ENCODE measurements around the gene CRHR2.

CRHR2 gene

GRCh38 chr7:30662431-30662939 is 19.8 kb downstream of the CRHR2 start:
- no peak for TF ChIP-seq CTCF (IDR thresholded peaks at IDR 0.05; ENCODE audit: low read depth, low read length, missing control alignments)
- no peak for DNase-seq (ENCODE audit: low read depth)
- no peak overlapping the region for H3K4me3 ChIP-seq (ENCODE audit: low read depth, low read length)

GRCh38 chr7:30661926-30662325 is 20.3 kb downstream of the CRHR2 start:
- H3K4me3 ChIP-seq (ENCODE audit: low read depth, low read length) = no peak overlapping the region
- TF ChIP-seq CTCF (IDR thresholded peaks at IDR 0.05; ENCODE audit: low read depth, low read length, missing control alignments) = no peak
- no peak for DNase-seq (ENCODE audit: low read depth)

GRCh38 chr7:30660331-30661255 is 21.7 kb downstream of the CRHR2 start:
- no peak overlapping the region for H3K4me3 ChIP-seq (ENCODE audit: low read depth, low read length)
- DNase-seq (ENCODE audit: low read depth) = no peak
- no peak for TF ChIP-seq CTCF (IDR thresholded peaks at IDR 0.05; ENCODE audit: low read depth, low read length, missing control alignments)

DNA sequence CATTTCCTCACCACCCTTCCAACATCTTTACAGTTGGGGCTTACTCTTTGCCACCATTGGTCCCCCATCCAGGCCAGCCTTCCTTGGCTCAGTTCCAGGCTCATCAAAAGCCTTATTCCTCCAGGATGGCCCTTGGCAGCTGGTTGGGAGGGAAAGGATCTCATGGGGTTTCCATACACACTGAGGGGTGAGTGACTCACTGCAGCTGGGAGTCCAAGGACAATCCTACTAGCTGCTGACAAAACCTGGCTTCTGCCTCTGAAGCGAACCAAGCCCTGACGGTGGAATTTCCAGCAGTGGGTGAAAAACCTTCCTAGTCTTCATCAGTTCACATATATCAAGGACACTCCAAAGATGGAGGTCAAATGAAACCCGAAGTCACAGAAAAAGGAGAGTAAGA is 22.9 kb downstream of the CRHR2 start:
- no peak for TF ChIP-seq CTCF (IDR thresholded peaks at IDR 0.05; ENCODE audit: low read depth, low read length, missing control alignments)
- DNase-seq (ENCODE audit: low read depth) = no peak
- no peak overlapping the region for H3K4me3 ChIP-seq (ENCODE audit: low read depth, low read length)

DNA sequence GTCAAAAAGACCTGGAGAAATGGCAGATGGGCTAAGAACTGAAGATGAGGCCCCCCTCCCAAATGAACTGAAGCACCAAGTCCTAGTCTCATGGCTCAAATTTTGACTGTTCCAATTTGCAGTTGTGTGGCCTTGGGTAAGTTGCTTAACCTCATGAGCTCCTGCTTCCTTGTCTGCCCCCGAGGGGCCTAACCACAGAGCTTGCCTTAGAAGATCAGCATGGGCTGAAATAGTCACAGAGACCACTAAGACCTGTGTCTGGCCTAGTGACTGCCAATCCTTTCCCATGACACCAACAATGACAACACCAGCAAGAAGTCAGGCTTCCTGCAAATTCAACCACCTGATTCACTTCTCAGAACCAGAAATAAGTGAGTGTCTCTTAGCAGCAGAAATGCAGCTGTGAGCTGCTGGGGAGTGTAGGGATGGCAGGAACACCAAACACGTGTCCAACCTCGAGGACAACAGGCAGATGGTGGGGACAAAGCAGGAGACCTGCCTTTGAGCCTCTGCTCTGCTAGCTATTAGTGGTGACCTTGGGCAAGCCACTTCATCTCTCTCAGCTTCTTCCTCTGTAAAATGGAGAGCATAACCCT is 23.7 kb downstream of the CRHR2 start:
- TF ChIP-seq CTCF (IDR thresholded peaks at IDR 0.05; ENCODE audit: low read depth, low read length, missing control alignments) = no peak
- no peak for DNase-seq (ENCODE audit: low read depth)
- H3K4me3 ChIP-seq (ENCODE audit: low read depth, low read length) = no peak overlapping the region

- DNase-seq (ENCODE audit: low read depth) = no peak
- no peak for TF ChIP-seq CTCF (IDR thresholded peaks at IDR 0.05; ENCODE audit: low read depth, low read length, missing control alignments)
Observed at GRCh38 chr7:30657131-30657530, 25.1 kb downstream of the CRHR2 start.

More at GRCh38 chr7:30657131-30657530, 25.1 kb downstream of the CRHR2 start:
- no peak overlapping the region for H3K4me3 ChIP-seq (ENCODE audit: low read depth, low read length)
